GM21515 (cell line): Measurements from ENCODE around the gene MC1R.

Source experiments
- ATAC-seq: cut with Tn5 transposase; IDR thresholded peaks from one replicate; pipeline ENCODE4 v1.9.1; 2021; ENCODE audit not compliant: unreplicated experiment

MC1R gene

DNA sequence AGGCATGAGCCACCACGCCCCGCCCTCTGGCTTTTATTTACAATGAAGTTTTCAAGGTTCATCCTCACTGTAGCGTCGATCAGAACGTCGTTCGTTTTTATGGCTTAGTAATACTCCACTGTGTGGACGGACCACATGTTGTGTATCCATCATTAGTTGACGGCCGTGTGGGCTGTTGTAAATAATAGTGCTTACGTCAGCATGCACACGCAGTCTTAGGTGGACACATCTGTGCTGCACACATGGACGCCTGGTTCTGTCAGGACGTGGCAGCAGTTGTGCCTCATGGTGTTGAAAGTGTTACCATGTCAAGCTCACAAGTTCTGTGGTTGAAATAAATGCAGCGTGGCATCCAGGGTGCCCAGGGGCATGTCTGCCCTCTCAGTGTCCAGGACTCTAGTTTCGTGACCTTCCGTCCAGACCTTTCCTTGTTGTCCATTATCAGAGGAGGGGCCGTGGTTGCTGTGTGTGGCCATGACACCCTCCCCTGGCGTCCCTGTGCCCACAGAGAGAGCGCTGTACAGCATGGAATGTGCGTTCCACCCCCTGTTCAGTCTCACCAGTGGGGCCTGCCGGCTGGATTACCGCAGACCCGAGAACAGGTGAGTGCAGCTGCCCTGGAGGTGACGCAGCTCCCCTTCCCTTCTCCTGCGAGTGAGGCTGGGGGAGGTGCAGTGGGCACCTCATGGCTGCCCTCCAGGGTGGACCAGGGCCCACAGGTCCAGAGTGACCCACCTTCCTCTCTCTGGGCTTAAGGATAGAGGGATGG lies 23.0 kb upstream of the MC1R start:
- no peak for ATAC-seq

DNA sequence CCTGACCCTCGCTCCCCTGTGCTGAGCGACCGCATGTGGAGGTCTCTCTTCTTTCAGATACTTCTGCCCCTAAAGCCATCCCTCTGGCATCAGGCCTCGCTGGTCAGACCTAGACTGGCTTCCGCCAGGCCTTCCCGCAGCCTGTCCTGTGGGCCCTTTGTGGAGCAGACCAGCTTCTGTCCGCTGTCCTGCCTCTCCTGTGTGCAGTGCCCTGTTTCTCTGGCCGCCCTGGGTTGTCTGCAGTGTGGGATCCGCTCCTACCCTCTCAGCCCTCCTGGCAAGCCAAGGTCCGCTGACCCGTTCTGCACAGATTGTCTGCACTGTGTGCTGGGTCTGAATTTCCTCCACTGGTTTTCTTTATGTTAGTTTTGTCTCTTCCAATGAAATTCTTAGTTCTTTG lies 21.5 kb upstream of the MC1R start:
- ATAC-seq: no peak

DNA sequence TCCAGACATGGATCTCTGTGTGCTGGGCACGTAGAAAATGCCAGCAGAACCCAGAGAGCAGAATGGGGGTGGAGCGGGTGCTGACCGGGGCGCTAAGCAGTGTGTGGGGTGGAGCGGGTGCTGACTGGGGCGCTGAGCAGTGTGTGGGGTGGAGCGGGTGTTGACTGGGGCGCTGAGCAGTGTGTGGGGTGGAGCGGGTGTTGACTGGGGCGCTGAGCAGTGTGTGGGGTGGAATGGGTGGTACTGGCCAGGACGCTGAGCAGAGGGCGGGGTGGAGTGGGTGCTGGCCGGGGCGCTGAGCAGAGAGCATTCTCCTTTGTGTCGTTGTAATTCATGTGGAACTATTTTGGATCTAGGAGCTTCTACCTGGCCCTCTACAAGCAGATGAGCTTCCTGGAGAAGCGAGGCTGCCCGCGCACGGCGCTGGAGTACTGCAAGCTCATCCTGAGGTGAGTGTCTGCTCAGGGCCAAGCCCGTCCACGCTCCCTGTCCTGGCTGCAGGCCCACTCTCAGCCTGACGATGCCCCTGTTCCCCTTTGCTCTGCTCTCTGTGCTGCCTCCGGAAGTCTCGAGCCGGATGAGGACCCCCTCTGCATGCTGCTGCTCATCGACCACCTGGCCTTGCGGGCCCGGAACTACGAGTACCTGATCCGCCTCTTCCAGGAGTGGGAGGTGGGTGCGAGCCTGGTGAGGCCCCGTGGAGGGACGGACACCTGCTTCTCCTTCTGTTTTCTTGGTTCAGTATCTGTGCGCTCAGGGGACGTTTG lies 20.3 kb upstream of the MC1R start:
- no peak for ATAC-seq

DNA sequence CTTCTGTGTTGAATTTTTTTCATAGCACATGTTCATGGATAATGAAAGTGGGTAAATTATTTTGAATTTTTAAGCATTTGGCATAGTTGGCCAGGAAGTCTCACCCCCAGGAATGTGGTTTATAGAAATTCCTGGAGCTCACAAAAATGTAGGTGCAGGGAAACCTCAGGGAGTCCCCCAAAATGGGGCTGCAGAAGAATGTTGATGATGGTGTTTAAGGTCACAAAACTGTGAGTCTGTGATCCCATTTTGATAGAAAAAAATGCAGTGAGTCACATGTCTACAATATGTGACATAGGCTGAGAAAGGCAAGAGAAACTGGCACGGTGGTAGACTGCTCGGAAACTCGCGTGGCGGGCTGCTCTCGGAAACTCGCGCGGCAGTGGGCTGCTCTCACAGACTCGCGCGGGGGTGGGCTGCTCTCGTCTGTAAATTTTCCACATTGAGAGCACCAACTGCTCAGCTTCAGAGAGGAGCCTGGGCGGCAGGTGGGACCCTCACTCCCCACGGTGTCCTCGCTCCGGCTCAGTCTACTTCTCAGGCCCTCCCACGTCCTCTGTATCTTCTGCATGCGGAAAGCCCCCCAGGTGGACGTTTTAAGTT lies 18.7 kb upstream of the MC1R start:
- ATAC-seq: no peak

DNA sequence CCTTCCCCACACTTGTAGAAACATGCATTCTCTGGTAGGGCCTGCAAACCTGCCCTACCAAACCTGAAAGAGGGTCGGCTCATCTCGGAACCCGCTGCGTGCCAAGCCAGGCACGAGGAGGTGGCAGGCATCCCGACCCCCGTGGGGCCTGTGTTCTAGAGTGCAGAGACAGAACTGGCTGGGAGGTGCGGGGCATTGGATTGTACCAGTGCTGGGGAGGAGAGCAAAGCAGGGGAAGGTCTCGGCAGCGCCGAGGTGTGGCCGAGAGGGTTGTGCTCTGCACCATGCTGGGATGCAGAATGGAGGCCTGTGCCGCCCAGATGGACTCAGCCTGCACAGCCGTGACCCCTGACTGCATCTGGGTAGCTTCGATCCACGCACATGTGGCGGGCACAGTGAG lies 17.8 kb upstream of the MC1R start:
- no peak for ATAC-seq

DNA sequence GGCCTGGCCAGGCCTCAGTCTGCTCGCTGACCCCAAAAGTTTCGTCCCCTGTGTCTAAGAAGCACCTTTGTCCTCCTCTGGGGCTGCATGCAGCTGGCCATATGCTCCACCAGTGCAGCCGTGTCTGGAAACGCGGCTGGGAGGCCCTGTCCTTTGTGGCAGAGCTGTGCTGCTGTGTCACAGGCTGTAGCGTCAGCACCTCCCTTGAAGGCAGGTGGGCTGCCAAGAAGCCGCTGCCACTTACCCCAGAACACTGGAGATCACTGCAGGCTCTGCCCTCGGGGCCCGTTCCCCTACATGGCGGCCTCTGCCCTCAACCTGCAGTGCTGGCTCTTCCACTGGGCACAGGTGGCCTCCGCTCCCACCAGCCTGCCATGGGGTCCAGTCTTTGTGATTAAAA lies 15.7 kb upstream of the MC1R start:
- ATAC-seq: no peak

DNA sequence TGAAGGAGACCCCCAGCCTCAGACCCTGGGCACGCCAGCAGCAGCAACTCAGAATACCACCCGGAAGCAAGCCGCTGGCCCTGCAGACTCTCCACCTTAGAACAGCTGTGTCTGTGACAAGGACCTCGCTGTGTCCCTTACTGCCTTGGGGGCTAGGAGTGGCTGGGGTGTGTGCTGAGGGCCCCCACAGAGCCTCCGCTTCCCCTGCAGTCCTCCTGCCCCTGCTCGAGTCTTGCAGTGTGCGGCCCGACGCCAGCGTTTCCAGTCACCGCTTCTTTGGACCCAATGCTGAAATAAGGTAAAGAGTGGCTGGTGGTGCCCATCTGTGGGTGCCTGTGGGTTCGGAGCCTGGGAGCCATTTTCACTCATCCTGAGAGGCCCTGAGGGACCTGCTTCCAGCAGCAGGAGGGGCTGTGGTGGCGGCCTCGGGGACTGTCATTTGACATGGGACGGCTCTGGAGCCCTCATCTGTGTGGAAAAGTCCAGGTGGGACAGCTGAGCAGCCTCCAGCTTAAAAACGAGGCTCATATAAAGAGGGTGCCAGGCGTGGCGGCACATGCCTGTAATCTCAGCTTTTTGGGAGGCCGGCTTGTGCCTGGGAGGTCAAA lies 14.7 kb upstream of the MC1R start:
- no peak for ATAC-seq

DNA sequence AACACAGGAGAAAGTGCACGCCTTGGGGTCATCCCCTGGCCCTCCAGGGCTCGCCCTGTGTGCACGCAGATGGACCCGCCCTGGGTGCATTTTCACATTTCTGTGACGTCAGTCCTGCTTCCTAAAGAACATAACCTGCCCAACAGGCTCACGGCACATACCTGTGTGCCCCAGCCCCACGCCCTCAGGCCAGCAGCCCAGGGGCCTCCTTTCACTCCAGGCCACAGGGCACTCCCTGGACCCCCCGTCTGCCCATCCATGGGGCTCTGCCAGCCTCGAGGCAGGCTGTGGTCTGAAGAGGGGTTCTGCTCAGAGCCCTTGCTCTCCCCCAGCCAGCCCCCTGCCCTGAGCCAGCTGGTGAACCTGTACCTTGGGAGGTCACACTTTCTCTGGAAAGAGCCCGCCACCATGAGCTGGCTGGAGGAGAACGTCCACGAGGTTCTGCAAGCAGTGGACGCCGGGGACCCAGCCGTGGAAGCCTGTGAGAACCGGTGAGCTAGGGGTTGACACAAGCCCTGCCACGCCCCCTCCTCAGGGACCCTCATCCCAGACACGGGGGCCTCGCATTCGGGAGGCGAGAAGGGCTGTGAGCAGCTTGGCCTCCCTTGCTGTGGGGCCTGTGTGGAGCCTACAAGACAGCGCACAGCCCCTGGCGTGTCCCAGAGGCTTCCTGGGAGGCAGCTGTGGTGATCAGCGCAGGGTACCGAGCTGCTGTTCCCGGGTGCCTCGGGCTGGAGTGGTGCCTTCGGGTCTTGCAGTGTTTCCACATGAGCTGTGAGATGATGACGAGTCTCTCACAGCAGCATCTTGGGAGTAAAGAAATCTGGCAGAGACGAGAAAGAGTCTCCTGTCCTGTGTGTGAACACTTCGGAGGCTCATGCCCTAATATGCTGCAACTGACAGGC lies 13.8 kb upstream of the MC1R start:
- ATAC-seq: no peak

DNA sequence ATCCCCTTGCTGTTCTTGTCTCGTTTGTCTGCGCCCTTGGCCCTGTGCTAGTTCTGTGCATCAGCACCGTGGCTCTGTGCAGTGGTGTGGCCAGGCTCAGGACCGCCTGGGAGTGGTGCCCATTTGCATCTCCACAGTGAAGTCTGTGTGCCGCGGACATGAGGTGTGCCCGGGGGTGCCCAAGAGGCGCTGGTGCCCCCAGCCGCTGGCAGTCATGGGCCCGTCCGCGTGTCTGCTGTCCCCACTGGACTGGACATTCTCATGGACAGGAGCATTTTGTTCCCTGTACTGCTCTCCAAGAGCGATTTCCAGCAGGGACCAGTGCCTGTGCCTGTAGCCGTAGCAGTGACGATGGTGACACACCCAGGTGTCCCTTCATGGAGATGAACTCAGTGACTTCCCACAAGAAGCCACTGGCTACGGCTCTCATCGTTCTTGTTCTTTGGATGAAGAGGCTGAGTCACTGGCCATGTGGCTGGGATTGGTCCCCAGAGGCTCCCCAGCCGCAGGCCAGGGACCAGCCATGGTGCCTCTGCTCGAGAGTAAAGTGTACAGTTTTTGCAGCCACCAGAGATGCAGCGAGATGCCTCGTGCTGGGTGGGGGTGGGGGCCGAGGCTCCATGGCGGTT lies 13.0 kb upstream of the MC1R start:
- no peak for ATAC-seq

DNA sequence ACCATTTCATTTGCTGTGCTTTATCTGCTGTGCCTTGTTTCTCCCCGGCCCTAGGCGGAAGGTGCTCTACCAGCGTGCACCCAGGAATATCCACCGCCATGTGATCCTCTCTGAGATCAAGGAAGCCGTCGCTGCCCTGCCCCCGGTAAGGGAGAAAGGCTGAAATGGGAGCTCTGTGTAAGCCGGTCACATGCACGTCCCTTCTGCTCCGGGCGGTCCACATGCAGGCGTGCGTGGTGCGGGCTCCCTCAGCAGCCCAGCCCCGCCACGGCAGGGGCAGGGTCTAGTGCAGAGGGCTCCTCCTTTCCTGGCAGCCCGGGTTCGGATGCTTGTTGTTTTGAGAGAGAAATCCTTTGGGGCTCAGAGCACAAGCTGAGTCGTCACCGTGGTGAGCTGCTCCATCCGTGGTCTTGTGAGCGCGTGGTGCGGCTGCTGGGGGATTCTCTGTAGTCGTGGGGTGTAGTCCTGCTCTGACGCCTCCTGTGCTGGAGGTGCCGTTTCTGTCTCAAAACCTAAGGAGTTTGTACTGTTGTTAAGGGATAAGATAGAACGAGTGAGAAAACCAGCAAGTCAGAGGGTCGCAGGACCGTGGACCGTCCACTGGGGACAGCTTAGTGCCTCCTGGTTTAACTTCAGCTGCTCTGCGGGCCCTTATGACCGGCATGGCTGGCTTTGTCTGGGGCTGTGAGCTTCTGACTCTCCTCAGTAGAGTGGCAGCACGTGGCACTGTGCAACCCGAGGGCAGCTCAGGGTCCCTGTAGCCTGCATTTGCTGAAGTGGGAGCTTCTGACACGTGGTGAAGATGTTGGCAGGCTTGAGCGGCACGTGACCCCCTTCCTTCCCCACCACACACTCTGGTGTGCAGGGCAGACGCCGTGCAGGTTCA lies 12.3 kb upstream of the MC1R start:
- ATAC-seq: no peak

DNA sequence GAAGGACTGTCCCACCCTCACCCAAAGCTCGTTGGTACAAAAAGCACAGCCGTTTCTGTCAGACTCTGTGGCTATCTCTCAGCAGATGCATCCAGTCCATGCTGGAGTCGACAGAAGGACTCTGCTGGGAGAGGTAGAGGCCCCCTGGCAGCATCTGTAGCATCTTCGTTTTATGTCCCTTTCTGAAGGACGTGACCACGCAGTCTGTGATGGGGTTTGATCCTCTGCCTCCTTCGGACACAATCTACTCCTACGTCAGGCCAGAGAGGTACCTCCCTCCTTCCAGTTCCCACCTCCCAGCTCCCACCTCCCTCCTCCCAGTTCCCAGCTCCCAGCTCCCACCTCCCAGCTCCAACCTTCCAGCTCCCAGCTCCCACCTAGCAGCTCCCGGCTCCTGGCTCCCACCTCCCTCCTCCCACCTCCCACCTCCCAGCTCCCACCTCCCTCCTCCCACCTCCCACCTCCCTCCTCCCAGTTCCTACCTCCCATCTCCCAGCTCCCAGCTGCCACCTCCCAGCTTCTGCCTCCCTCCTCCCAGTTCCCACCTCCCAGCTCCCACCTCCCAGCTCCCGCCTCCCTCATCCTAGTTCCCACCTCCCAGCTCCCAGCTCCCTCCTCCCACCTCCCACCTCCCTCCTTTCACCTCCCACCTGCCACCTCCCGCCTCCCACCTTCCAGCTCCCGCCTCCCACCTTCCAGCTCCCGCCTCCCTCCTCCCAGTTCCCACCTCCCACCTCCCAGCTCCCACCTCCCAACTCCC lies 11.4 kb upstream of the MC1R start:
- no peak for ATAC-seq

DNA sequence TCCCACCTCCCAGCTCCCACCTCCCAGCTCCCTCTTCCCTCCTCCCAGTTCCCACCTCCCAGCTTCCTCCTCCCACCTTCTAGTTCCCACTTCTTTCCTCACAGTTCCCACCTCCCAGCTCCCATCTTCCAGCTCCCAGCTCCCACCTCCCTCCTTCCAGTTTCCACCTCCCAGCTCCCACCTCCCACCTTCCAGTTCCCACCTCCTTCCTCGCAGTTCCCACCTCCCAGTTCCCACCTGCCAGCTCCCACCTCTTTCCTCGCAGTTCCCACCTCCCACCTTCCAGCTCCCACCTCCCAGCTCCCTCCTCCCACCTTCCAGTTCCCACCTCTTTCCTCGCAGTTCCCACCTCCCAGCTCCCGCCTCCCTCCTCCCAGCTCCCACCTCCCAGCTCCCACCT lies 10.4 kb upstream of the MC1R start:
- no peak for ATAC-seq

DNA sequence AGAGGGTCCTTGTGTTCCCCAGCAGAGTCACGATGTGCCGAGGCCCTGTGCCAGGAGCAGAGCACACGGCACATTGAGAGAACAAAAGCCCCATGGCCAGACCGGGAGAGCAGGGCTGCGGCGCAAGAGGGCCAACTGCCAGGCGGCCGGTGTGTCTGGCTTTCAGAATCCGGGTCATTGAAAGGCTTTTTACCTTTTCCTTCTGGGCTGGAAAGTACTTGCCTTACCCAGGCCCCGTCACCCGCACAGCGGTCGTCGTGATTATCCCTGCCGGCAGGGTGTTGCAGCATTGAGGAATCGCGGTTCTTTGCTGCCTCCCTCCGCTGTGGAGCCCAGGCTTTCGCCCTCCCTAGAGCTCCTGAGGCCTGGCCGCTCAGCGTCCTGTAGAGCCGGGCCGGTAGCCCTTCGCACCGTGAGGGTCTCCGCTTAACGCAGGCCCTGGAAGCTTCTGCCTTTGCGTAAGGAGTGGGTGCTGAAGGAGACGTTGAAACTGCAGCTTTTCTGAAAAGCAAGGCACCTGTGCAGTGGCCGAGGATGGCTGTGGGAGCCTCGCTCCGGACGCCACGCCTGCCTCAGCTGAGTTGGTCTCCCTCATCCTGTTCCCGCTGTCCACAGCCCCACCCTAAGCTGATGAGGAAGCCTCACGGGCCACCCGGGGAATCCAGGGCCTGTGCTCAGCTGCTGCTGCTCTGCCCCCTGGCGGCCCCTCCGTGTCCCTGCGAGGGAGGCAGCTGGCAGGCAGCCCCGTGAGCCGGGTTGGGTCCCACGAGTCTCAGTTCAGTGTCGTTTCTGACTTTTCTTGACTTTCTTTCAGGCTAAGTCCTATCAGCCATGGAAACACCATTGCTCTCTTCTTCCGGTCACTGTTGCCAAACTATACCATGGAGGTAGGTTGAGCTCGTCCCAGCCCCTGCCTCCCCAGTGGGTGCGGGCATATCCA lies 8.6 kb upstream of the MC1R start:
- no peak for ATAC-seq

DNA sequence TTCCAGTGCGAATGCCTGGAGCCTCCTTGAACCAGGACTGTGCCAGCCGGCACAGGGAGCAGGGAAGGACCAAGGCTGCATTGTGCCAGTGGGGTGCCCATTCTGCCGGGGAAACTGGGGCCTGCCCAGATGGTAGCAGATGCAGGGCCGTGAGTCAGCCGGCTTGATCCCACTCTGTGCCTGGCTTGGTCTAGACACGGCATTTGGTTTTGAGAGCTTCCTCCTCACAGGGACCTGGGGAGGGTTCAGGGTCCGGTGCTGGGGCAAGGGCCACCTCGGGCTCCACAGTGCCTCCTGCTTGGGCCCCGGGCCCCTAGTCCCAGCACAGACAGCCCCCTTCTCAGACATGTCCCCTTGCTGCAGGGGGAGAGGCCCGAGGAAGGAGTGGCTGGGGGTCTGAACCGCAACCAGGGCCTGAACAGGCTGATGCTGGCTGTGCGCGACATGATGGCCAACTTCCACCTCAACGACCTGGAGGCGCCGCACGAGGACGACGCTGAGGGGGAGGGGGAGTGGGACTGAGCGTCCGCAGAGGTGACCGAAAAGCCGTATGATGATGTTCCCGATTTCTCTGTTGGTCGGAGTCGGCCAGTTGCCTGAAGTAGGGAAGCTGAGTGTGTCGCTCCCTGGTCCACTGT lies 7.8 kb upstream of the MC1R start:
- ATAC-seq: no peak

DNA sequence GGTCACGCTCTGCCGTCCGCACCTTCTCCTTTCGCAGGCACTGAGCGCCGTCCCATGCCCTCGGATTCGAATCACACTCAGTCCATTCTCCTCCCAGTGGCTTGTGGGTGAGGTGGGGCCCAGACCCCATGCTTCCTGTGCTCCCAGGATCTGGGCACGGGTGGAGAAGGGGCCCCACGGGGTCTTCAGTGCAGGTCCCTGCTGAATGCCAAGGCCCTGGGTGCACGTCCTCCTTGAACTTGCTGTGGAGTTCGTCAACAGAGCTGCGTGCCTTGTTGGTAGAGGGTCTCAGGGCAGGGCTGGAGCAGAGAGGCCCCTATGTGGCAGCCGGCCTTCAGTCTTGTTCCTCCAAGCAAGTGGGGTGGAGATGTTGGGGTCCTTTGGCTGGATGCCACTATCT lies 7.3 kb upstream of the MC1R start:
- no peak for ATAC-seq

DNA sequence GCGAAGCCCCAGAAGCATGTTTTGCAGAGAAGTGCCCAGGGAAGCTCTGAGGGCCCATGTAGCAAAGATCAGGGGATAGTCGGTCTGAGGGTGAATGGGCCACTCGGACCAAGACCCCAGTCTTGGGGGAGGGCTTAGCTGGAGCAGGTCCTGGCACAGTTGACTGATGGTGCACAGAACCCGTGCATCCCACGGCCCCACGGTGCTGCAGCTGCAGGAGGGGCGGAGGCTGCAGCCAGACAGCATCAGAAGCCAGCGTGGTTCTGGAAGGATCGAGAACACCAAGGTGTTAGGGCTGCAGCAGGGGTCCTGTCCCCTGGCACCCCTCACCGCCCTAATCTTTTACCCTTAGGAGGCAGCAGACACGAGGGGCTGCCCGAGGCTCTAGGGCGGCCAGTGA lies 6.5 kb upstream of the MC1R start:
- no peak for ATAC-seq

DNA sequence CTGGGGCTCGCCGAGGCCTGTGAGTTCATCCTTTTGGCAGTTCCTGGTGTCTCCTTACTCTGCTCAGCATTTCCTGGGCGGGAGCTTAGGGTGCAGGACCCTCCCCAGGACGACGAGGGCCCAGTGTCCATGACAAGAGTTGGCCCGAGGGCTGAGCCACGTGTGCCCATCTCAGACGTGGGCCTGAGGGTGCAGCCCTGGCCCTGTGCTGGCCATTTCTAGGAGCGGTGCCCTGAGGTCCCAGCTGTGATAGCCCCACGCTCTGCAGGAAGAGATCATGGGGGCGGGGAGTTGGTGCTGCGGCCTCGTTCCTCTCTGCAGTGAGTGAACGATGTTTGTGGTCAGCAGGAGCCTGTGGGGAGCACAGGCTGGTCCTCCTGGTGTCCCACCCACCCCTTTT lies 6.0 kb upstream of the MC1R start:
- ATAC-seq: no peak
